Activated CD8-positive, alpha-beta memory T cell treated with anti-CD3 and anti-CD28 coated beads, Interleukin-2, amount 50 U/mL, for 4 hours (primary cell): ENCODE data around the gene TJP1.

Experiments
- DNase-seq: peaks from one replicate; pipeline ENCODE4 v3.0.0-alpha.2; 2020

Gene TJP1

DNA sequence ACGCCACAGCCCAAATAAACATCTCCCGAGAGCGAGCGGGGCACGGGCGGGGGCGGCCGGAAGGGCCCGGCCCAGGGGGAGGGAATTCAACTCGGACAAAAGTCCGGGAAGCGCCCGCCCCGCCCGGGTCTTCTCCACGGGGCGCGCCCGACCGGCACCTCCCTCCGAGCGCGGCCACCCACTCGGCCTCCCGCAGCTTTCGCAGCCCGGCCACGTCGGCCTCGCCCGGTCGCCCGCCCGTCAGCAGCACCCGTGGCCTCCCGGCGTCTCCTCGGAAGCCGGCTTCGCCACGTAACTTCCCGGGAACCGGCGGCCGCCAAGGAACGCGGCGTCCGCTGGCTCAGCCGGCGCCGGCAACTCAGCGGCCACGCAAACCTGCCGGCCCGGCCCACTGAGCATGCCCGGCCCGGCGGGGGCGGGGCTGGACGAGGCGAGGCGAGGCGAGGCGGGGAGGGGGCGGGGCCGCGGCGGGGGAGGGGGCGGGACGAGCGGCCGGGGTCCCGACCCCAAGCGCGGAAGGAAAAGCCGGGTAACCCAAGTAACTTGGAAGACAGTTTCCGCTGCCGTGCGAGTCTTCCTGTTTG, at the start of gene TJP1:
Gene TJP1, minus strand, starts transcription at position 369 of the 584 bp plus-strand sequence. CDS start 440 bp downstream, outside the sequence.
- no peak for DNase-seq

DNA sequence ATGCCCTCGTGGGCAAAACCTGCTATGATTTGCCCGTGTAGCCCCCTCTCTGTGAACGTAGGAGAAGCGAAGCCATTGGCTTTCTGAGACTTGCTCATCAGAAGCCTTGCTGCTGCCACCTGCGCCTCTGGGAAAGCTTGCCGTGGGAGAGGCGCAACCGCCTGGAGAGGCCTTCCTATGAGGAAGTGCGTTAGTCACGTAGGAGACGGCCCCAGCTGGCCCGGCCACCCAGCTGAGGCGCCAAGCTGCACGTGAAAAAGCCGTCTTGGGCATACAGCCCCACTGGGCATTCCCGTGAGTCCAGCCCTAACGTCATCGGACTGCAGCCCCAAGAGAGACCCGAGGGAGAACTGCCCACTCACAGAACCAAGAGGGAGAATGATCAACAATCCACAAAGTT, 49.1 kb upstream of the TJP1 start:
- DNase-seq = no peak

DNA sequence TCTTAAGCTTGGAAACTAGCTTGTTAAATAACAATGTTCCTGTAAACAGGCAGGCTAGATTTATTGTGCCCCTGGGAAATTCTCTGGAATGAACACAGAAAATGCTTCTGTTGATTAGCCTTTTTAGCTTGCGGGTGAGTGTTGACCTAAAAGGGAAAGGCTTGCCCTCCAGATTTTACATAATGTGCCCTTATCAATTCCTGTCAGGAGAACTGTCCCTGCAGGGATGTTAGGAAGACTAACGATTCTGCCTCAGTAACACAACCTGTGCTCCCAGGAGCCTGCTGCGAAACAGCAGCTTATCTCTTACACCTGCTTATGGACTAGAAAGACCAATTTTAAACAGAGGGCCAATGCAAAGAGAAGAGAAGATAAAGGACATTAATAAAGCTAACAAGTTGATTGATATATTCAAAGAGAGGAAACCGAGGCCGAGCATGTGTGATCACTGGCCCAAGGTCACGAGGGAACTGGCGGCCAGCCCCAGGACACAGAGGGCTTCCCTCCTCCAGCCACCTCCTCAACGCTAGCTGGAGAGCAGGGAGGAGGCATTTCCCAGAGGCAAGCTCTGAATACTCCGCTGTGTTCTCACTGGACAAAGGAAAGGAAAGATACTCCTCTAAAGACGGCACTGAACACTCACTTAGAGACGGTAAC, 48.4 kb upstream of the TJP1 start:
- no peak for DNase-seq

DNA sequence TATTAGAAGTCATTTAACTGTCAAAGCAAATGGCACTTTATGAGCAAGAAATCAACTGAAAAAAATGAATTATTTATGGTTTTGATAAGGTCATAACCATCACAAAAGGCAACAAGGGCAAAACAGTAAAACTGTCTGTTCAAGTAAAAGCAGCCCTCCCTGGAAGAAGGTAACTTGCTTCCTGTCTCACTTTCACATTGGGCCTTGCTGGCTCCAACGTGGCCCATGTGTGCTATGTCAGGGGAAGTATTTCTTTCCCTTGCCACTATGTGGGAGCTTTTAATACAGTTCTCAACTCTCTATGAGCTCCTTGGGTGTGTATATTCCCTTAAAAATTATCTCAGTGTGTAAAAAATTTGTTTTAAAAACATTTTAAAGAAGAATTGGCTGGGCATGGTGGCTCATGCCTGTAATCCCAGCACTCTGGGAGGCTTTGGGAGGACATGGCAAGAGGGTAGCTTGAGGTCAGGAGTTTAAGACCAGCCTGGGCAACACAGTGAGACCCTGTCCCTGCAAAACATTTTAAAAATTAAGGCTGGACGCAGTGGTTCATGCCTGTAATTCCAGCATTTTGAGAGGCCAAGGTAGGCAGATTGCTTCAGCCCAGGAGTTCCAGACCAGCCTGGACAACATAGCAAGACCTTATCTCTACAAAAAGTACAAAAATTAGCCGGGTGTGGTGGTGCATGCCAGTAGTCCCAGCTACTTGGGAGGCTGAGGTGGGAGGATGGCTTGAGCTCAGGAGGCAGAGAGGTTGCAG, 45.2 kb upstream of the TJP1 start:
- DNase-seq = no peak

DNA sequence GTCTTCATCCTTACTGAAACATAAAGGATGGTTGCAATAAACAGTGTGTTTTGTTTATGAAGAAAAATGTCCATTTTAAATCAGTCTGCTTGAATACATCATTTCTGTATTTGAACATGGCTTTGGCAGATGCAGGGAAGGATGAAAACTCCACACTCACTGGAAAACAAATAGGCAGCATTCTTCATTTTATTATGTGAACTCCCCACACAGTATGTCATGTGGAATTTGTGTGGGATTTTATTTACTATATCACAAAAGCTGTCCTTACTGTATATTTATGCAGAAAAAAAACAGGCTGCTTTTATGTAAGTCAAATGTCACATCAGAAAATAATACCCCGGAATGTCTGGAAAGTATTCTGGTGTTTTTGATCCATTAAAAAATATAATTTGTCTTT, 44.1 kb upstream of the TJP1 start:
- DNase-seq = no peak

DNA sequence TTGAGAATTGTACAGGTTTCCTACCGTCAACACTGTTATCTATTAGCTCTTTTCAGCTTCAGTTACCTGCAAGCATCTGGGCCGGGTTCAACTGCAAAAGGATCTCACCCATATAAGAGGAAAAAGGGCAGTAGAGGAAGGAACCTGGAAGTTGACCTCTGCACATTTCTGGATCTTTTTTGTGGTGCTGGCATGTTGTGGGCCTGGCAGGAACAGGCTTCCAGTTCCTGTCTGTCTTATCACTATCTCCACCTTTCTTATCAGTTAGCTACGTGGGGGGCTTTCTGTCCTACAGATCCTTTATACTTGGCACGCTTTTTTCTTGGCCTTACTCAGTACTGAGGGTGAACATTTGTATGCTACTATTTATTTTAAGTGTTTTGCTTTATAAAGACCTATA, 42.2 kb upstream of the TJP1 start:
- no peak for DNase-seq

DNA sequence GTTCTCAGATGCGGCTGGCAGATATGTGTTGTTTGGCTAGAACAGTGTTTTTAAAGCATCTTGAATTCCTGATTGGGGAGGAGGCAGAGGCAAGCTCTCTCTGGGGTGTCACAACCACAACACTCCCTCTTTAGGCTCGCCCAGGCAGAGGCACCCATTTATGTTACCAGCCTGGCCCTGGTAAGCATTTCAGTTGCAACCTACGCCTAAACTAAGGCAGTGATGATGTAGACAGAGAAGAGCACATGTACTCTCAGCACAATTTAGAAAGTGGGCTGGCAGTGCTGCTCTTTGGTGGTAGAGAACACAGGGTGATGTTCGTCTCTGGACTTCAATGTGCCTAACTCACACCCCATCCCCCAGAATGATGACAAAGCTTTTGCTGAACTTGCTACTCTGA, 41.2 kb upstream of the TJP1 start:
- DNase-seq = no peak

DNA sequence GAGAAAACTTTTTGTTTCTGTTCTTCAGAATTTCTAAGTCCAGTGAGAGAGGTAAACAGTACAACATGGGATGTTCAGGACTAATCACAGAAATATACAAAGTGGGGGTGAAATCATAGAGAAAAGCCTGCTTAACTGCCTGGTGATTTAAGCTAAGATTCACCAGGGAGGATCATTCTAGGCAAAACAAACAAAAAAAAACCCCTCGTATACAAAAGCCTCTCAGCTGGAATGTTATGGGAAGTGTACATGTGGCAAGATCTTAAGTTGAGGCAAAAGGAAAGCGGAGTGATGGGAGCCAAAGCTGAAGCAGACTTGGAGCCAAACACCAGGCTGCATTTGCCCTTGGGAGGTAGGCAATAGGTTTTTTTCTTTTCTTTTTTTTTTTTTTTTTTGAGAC, 40.0 kb upstream of the TJP1 start:
- DNase-seq = no peak

DNA sequence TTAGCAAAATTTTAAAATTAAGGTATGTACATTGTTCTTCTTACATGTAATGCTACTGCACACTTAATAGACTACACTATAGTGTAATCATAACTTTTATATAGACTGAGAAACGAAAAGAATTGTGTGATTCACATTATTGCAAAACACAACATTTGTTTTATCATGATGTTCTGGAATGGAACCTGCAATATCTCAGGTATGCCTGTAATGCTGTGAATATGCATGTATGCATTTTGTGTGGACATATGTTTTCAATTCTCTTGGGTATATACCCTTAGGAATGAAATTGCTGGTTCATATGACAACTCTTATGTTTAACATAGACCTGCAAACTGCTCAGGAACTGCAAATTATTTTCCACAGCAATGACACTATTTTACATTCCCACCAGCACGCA, 38.6 kb upstream of the TJP1 start:
- no peak for DNase-seq

DNA sequence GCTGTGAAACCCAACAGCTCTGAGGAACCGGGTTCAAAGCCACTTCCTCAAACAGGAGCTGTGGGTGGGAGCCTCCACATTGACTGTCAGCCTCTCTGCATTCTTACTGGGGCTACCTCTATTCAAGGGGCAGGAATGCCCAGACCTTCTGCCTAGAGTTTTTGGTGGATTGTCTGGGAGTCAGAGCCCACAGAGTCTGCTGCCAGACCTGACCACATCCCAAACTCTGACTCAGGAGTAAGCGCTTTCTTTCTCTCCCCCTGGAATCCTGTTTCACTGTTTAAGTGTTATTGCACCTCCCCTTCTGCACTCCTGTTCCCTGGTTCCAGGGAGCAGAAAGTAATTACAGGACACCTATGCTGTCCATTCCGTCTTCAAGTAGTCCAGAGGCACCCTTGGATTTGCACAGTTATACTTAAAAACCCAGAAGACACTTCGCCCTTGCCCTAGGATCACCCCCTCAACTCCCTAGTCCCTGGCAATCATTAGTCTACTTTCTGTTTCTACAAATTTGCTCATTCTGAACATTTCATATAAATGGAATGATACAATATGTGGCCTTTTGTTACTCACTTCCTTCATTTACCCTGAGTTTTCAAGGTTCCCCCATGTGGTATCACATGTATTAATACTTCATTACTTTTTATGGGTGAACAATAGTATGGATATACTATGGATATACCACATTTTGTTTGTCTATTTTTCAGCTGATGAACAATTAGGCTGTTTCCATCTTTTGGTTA, 37.9 kb upstream of the TJP1 start:
- no peak for DNase-seq

DNA sequence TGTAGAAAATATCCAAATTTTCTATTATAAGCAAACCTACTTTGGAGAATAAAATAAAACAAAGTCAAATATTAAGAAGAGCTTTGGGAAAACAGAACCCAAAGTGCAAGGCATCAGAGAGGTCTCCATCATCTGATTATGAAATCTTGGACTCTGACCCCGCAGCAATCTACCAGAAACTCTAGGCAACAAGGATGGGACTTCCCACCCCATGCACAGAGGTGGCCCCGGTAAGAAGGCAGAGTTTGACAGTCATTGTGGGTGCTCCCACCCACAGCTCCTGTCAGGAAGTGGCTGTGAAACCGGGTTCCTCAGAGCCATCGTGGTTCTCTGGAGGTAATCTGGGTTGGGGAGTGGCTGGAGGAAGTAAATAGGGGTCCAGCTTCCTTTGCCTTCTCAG, 37.0 kb upstream of the TJP1 start:
- DNase-seq = no peak

DNA sequence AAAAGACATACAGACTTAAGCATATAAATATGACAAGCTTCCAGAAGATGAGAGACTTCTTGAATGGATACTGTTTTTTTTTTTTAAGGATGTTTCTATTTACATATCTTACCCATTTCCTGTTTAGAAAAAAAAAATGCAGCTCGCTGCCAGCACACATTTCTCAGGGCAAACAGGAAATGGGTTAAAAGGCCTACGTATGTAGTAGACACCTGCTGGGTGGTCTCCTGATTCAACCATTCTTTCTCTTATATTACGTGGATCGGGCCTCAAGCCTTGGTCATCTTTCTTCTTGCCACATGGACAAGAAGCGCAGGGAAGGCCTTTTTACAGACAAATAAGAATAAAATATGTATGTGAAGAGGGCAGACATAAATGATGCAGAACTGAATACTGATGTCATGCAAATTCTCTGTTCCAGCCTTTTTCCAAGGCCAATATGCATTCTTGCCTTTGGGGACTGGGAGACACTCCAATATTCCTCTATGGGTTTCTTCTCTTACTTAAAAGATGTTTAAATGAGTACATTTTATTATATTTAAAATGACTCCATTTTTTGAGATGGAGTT, 35.0 kb upstream of the TJP1 start:
- DNase-seq = no peak

DNA sequence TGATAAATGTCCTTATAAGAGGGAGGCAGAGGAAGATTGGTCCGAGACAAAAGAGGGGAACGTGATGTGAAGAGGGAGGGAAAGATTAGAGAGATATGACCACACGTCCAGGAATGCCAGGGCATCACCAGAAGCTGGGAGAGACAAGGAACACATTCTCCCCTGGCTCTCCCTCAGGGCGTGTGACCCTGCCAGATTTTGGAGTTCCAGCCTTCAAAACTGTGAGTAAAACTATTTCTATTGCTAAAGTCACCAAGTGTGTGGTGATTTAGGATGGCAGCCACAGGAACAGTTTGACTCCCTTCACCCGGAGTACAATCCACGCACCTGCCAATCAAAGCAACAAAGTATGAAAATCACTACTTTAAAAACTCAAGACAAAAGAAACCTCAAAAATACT, 32.1 kb upstream of the TJP1 start:
- DNase-seq = no peak

DNA sequence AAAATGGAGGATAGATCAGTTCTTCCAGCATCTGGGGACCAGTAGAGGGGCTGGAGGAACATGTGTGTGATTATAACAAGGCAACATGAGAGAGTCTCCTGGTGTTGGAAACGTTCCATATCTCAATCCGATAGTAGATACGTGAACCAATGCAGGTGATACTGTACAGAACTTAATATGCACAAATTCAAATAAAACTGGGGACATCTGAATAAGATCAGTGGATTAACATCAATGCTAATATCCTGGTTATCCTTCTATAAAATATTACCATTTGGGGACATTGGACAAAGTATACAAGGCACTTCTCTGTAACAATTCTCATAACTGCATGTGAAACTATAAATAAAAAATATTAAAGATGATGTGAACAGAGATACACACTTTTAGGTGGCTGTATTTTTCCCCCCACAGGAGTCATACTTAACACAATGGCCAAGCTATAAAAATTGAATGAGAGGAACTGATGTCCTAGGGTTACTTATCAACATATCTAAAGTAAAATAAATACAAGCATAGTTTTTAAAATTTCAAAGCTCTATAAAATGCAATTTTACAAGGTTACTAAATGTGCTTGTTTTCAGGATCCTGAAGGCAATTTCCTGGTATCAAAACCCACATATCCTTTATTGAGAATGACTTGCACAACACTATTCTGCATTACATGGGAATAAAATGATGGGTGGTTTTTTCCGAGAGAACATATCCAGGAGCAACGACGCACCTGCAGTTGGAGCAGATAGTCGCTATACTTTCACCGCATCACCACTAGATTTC, 31.1 kb upstream of the TJP1 start:
- DNase-seq = no peak

DNA sequence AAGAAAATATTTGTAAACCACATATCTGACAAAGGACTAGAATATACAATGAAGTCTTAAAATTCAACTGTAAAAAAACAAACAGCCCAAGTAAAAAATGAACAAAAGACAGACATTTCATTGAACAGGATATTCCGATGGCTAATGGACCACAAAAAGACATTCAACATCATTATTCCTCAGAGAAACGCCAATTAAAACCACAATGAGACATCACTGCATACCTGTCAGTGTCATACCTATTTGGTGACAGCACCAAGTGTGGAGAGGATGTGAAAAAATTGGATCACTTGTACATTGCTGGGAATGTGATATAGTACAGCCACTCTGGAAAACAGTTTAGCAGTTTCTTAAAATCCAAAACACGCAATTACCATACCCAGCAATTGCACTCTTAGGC, 29.9 kb upstream of the TJP1 start:
- no peak for DNase-seq

DNA sequence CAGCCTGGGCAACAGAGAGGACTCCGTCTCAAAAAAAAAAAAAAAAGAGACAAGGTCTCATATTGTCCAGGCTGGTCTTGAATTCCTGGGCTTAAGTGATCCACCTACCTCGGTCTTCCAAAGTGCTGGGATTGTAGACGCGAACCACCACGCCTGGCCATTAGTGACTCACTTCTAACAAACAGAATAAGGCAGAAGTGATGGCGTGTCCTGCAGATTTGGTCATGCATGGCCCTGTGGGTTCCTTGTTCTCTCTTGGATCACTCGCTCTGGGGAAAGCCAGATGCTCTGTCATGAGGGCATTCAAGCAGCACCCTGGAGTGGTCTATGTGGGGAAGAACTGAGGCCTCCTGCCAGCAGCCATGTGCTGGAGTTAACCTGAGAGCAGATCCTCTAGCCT, 27.4 kb upstream of the TJP1 start:
- no peak for DNase-seq

DNA sequence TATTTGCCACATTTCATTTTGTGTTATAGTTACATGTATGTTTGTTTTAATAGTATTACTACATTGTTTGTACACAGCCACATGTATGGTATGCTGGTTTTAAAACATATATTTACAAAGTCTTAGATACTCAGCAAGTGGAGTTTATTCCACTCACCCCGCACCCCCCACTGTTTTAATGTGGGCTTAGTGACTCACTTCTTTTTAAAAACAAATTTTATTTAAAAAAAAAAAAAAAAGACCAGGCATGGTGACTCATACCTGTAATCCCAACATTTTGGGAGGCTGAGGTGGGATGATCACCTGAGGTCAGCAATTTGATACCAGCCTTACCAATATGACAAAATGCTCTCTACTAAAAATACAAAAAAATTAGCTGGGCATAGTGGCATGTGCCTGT, 26.9 kb upstream of the TJP1 start:
- DNase-seq = no peak

DNA sequence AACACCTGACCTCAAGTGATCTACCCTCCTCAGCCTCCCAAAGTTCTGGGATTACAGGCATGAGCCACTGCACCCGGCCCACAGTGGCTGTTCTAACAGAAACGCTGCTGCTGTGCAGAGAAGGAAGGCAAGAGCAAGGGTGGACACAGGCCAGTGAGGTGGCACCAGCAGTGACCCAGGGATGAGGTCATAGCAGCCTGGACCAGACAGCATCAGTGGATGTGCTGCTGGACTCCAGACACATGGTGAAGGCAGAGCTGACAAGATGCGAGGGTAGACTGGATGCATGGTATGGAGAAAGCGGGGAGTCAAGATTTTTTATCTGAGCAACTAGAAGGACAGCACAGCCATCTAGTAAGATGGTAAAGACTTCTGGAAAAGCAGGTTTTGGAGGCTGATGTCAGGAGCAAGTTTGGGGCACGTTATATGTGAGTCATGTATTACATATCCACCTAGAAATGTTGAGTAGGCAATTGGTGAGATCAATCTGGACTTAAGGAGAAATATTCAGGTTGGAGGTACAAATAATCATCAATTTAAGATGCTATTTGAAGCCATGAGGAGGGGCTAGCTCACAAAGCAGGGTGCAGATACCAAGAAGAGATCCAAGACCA, 22.1 kb upstream of the TJP1 start:
- no peak for DNase-seq

DNA sequence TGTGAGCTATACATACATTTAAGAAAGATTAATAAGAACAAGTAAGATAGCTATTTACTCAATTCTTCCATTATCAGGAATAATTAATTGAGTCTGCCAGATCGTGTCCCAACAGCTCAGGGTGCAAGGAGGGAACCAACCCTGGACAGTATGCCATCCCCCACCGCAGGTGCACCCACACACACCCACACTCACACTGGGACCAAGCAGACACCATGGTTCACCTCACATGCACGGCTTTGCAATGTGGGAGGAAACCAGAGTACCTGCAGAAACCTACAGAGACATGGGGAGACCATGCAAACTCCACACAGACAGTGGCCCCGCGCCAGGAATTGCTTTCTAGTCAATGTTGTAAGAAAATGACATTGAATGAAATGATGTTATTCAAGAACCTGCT, 20.0 kb upstream of the TJP1 start:
- DNase-seq = no peak

DNA sequence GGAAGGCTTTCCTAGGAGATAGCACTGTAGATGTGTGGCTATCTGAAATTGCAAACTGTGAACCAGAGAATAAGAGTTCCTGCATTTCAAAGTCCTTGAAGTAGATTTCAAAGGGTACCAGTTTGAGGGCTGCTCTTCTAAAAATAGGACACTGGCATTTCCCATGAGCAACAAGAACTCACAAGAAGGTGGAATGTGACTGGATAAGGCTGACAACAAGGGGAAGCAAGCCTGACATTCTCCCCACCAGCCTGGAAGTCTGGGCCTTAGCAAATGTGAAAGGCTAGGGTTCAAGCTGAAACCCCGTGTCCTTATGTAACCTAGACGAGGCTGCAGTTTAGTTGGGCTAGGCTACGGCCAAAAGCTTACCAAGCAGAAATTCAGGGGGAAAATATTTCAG, 18.7 kb upstream of the TJP1 start:
- DNase-seq = no peak

DNA sequence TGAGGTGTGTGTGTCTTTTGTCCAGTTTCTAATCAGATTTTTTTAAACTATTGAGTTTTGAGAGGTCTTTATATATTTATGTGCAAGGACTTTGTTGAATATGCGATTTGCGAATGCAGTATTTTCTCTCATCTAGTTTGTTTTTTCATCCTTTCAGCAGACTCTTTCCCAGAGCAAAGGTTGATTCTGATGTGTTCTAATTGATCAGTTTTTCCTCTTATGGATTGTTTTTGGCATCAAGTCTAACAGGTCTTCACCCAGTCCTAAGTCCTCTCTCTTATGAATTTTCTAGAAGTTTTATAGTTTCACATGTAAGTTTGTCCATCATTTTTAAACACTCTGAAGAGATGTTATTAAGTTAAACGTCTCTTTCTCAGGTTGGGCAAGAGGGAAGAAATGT, 17.8 kb upstream of the TJP1 start:
- DNase-seq = no peak

DNA sequence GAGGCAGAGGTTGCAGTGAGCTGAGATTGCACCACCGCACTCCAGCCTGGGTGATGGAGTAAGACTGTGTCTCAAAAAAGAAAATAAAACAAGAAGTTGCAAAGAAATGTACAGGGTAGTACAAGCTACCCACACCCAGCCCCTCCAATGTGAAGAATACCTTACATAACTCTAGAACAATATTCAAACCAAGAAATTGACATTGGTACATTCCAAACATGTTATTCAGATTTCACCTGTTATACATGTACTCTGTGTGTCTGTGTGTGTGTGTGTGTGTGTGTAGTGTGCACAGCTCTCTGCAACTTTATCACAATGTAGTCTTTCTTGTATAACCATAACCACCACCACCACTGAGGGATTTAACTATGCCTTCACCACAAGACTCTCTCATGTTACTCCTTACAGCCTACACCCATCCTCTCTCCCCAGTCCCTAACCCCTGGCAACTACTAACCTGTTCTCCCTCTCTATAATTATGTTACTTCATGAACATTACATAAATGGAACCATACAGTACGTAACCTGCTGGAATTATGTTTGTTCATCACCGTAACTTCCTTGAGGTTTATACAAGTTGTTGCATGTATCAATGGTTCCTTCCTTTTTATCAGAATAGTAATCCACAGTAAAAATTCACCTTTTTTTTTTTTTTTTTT, 16.2 kb upstream of the TJP1 start:
- DNase-seq = no peak
